DOHH2 (cell line): ENCODE data around the gene MYO10.

Experiments
- H3F3A ChIP-seq: fragments of 200-600 bp; sonication (generic), shearing (Covaris generic); 2 replicates; pipeline ENCODE4 v1.6.0; 2016; ENCODE audit warnings: antibody characterized with exemption, mild to moderate bottlenecking; ENCODE audit not compliant: control insufficient read depth, insufficient read depth
- H3K27ac ChIP-seq: fragments of 200-600 bp; sonication (generic); 2 replicates; pipeline ENCODE4 v1.5.1; 2014; ENCODE audit warnings: low read depth, mild to moderate bottlenecking, low read length, moderate library complexity
- H3K27me3 ChIP-seq: fragments of 200-600 bp; sonication (generic); 2 replicates; pipeline ENCODE4 v1.6.1; 2014; ENCODE audit warnings: mild to moderate bottlenecking, low read length, mixed read lengths; ENCODE audit not compliant: control insufficient read depth
- H3K36me3 ChIP-seq: fragments of 200-600 bp; sonication (generic); 2 replicates; pipeline ENCODE4 v1.6.1; 2014; ENCODE audit warnings: mild to moderate bottlenecking, low read length, moderate library complexity, mixed read lengths; ENCODE audit not compliant: control insufficient read depth
- H3K4me1 ChIP-seq: fragments of 200-600 bp; sonication (generic); 2 replicates; pipeline ENCODE4 v1.6.1; 2014; ENCODE audit warnings: mild to moderate bottlenecking, low read length, mixed read lengths; ENCODE audit not compliant: control insufficient read depth
- H3K4me2 ChIP-seq: fragments of 200-600 bp; sonication (generic); 2 replicates; pipeline ENCODE4 v1.6.0; 2014; ENCODE audit warnings: mild to moderate bottlenecking, low read length, moderate library complexity
- H3K4me3 ChIP-seq: fragments of 200-600 bp; sonication (generic); 2 replicates; pipeline ENCODE4 v1.5.1; 2014; ENCODE audit warnings: mild to moderate bottlenecking, low read length, mixed read lengths
- H3K79me2 ChIP-seq: fragments of 200-600 bp; sonication (generic); 2 replicates; pipeline ENCODE4 v1.6.1; 2014; ENCODE audit warnings: mild to moderate bottlenecking, low read length, mixed read lengths; ENCODE audit not compliant: control insufficient read depth
- H3K9me2 ChIP-seq: fragments of 200-600 bp; sonication (generic); replicated peaks from 2 replicates; pipeline ENCODE4 v1.6.1; 2014; ENCODE audit warnings: mild to moderate bottlenecking, low read length, mixed read lengths; ENCODE audit not compliant: control insufficient read depth
- H3K9me3 ChIP-seq: fragments of 200-600 bp; sonication (generic); 2 replicates; pipeline ENCODE4 v1.6.1; 2014; ENCODE audit warnings: antibody characterized with exemption, low read length, mixed read lengths; ENCODE audit not compliant: control insufficient read depth, insufficient read depth
- H4K20me1 ChIP-seq: fragments of 200-600 bp; sonication (generic); 2 replicates; pipeline ENCODE4 v1.6.0; 2014; ENCODE audit warnings: low read depth, mild to moderate bottlenecking, antibody characterized with exemption, low read length, moderate library complexity; ENCODE audit not compliant: control insufficient read depth, insufficient read depth
- EZH2phosphoT487 ChIP-seq: fragments of 200-600 bp; sonication (generic); IDR thresholded peaks from 2 replicates; pipeline ENCODE4 v1.6.1; 2017; ENCODE audit warnings: borderline replicate concordance, mild to moderate bottlenecking, antibody characterized with exemption, low read length, moderate library complexity, mixed read lengths
- TF ChIP-seq, protein P1 (sequence below): fragments of 200-600 bp; sonication (generic); IDR thresholded peaks from one replicate; pipeline ENCODE4 v1.5.1; 2014; ENCODE audit warnings: antibody characterized with exemption, mild to moderate bottlenecking, low read depth, low read length; ENCODE audit not compliant: poor library complexity, severe bottlenecking

The MYO10 gene

DNA sequence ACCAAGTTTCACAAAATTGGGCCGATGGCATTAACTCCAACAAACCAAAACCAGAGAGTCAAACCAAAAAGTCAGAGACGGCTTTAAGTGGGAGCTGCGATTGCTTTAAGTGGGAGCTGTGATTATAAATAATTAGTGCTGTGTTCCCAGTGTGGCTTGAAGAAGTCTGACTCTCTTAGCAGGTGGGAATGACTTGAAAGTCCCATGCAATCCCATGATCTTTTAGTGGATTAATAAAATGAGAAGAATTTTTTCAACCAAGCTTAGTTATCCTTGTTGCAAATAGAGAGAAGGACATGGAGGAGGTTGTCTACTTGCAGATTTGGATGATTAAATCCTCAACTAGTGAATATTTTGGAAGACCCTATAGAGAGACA, 68.5 kb downstream of the MYO10 start:
- H3K9me3 ChIP-seq, result peaks cover 3% of the 10 kb centered on the region; the same call in 1 of the 2 replicates
- H3K27ac ChIP-seq, result no peak overlapping the region
- H3K4me3 ChIP-seq, result no peak overlapping the region
- H3F3A ChIP-seq, result no peaks in the 10 kb centered on the region
- H3K4me1 ChIP-seq, result no peaks in the 10 kb centered on the region
- no peak for TF ChIP-seq EZH2phosphoT487
- TF ChIP-seq, protein P1, sequence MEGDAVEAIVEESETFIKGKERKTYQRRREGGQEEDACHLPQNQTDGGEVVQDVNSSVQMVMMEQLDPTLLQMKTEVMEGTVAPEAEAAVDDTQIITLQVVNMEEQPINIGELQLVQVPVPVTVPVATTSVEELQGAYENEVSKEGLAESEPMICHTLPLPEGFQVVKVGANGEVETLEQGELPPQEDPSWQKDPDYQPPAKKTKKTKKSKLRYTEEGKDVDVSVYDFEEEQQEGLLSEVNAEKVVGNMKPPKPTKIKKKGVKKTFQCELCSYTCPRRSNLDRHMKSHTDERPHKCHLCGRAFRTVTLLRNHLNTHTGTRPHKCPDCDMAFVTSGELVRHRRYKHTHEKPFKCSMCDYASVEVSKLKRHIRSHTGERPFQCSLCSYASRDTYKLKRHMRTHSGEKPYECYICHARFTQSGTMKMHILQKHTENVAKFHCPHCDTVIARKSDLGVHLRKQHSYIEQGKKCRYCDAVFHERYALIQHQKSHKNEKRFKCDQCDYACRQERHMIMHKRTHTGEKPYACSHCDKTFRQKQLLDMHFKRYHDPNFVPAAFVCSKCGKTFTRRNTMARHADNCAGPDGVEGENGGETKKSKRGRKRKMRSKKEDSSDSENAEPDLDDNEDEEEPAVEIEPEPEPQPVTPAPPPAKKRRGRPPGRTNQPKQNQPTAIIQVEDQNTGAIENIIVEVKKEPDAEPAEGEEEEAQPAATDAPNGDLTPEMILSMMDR, result no peak
- H3K36me3 ChIP-seq, result no peaks in the 10 kb centered on the region
- H3K4me2 ChIP-seq, result no peak overlapping the region
- no peaks in the 10 kb centered on the region for H4K20me1 ChIP-seq
- H3K79me2 ChIP-seq, result no peaks in the 10 kb centered on the region
- no peaks in the 10 kb centered on the region for H3K27me3 ChIP-seq
- no peaks in the 10 kb centered on the region for H3K9me2 ChIP-seq

DNA sequence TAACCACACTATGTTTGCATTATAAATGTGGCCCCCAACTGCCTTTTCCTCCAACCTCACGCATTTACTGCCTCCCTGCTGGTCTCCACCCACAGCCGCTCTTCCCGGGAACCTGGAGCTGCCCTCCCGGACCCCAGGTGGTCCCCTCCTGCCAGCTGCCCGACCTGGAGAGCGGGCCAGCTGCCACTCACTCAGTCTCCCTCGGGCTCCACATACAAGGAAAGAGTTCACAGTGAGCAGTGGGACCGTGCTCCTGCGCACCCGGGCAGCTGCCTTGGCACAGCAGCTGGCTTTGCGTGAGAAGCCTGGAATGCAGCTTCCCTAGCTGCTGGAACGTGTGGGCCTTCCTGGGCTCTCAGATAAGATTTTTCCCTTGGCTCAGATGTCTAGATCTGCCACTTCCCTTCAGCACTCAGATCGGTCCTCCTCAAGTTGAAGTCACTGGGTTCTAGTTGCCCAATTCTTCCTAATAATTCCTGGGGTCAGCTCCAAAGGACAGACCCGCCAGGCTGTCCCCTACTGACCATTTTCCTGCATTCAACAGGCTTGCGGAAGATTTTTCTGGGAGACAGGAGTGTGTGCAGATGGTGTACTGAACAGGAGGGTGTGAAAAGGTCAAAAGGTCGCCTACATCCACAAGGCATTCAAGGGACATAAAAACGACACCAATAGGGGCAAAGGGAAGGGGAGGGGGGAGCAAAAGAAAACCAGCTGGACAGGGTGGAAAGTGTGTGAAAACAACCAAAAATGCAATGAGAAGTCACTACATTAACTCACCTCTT, 69.1 kb downstream of the MYO10 start:
- Histone ChIP-seq H3K79me2 (no peaks in the 10 kb centered on the region), H3K9me3 (peaks cover 2% of the 10 kb centered on the region; the same call in 1 of the 2 replicates), H3K4me2 (no peak overlapping the region), H3K27me3 (no peaks in the 10 kb centered on the region), H3K4me3 (no peak overlapping the region), H3K9me2 (no peaks in the 10 kb centered on the region), H3K36me3 (no peaks in the 10 kb centered on the region), H3K27ac (no peak overlapping the region), H3F3A (no peaks in the 10 kb centered on the region), H3K4me1 (no peaks in the 10 kb centered on the region), H4K20me1 (no peaks in the 10 kb centered on the region)
- TF ChIP-seq EZH2phosphoT487, result no peak
- TF ChIP-seq, protein P1, result no peak

DNA sequence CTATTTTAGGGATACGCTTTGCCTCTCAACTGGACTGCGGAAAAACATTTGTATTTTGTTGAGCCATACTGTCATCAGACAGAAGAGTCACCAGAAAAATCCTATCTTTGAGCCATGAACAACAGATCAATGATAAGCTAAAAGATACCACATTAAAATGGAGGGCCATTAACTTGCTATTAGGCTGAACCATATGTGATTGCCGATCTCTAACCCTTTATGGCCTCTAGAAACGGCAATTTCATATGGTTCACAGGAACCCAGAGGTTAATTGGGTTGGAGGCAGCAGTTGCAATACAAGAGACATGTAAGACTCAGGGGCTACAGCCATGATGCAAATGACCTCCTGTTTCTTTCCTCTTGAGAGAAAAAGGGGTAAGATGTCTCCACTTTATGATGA, 69.8 kb downstream of the MYO10 start:
- H3K27me3 ChIP-seq, result no peaks in the 10 kb centered on the region
- no peaks in the 10 kb centered on the region for H3K36me3 ChIP-seq
- H3F3A ChIP-seq, result no peaks in the 10 kb centered on the region
- H3K4me1 ChIP-seq, result no peaks in the 10 kb centered on the region
- no peaks in the 10 kb centered on the region for H3K9me2 ChIP-seq
- no peak overlapping the region for H3K4me3 ChIP-seq
- TF ChIP-seq, protein P1, result no peak
- no peak for TF ChIP-seq EZH2phosphoT487
- H3K79me2 ChIP-seq, result no peaks in the 10 kb centered on the region
- H3K27ac ChIP-seq, result no peak overlapping the region
- no peak overlapping the region for H3K4me2 ChIP-seq
- H3K9me3 ChIP-seq, result no peaks in the 10 kb centered on the region
- no peaks in the 10 kb centered on the region for H4K20me1 ChIP-seq
